ENCODE measurements around the gene EPHA4.

The EPHA4 gene

GRCh38 chr2:221571025-221571550 is 1.0 kb downstream of the EPHA4 start:
- DNase-seq: no peak

DNA sequence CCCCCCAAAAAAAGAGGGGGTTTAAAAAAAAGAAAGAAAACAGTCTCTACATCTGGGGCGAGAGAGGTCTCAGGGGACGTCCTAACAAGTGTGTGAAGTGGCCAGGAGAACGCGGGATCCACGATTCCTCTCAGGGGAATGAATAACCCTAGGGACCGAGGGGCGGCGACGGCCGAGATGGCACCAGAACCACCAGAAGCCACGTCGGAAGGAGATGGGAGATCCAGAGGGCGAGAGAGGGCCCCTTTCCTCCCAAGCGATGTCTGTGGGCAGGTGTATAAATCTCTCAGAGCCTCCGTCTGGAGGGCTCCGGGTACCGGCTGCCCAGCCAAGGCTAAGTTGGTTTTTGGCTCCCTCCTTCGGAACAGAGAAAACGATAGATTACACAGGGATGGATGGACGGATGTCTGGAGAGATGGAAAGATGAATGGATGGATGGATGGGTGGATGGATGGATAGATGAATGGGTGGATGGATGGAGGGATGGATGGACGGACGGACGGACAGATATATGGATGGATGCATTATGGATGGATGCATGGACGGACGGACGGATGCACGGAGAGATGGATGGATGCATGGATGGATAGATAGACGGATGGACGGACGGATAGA is 1.7 kb downstream of the EPHA4 start:
- peak; percentile 81 for DNase-seq

DNA sequence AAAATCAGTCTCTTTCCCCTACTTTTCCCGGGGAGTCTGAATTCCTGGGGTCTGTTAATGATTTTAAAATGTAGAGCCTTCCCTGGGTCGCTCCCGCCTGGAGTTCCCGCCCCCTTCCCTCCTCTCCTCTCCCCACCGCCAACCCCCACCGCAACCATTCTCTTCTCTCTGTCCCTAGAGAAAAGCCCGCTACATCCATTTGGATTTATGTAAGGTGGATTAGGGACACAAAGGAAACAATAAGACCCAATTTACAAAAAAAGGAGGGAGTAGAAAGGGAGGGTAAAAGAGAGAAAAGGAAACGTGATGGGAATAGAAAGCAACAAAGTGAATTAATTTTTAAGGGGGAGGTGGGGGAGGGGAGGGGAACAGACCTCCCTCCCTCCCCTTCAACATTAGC is 2.2 kb downstream of the EPHA4 start:
- no peak for DNase-seq

- DNase-seq: no peak
Measured at GRCh38 chr2:221569425-221569845, 2.7 kb downstream of the EPHA4 start.

- DNase-seq: no peak
Measured at GRCh38 chr2:221568299-221568698, 3.8 kb downstream of the EPHA4 start.

DNA sequence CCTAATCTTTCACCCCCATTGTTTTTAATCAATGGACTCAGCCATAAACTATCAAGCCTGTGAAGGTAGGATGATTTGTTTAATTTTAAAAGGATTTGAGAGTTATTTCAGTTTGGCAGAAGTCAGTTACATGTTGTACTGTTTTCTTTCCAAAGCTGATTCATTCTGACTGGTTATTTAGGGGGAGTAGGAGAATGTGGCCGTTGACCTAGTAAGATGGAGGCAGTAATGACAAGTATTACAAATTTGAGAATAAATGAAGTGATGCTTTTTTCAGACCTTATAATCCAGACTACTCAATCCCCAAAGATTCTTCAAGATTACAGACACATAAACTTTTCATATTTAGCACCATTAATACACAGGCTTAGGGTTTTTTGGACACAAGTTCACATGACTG is 4.3 kb downstream of the EPHA4 start:
- no peak for DNase-seq

DNA sequence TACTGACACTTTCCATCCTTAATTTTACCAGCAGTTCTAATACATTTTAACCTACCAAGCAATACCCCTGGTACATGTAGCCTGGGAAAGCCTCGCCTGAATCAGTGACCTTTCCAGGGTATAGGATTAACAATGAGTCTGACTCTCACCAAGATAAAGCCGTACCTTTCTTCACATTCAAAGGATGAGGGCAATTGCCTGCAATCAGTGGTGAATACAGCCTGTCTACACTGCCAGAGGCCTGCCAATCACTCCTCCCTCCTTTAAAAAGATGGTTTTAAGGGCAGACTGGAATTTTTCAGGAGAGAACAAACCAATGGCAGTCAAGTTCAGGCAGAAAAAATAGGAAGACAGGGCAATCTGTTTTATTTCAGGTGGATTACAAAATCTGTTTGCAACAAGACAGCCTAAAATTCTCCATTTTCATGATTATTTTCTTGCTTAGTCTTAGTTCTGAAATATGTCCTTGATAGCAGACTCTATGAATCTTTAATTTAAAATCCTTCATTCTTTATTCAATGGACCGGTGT is 4.8 kb downstream of the EPHA4 start:
- DNase-seq: no peak

DNA sequence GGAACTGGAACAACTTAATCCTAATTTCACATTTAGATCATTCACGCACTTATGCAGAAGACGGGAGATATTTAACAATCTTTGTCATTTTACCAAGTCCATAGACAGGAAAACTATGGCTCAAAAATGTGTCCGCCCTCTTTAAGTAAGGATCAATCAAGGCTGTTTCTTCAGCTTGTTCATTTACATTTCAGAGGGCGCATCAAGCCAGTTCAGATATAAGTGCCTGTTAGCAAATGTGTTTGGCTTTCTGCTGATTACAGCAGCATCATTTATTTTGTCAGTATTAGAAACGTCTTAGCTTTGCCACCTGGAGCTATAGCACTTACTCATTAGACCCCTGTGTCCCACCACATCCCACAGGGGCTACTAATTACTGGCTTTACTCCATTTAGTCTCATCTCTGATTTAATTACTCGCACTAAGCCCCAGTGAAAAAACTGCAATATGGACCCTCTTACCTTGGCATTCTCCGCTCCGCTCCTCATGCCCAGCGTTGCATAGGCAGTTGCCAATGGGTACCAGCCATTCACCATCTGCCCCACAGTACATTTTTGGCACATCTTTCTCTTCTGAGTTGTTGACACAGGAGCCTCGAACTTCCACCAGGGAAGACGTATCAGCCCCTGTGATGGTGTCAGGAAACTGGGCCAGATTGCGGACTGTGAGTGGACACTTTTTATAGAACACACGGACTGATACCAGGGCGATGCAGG is 8.7 kb downstream of the EPHA4 start:
- DNase-seq: peak; percentile 31

DNA sequence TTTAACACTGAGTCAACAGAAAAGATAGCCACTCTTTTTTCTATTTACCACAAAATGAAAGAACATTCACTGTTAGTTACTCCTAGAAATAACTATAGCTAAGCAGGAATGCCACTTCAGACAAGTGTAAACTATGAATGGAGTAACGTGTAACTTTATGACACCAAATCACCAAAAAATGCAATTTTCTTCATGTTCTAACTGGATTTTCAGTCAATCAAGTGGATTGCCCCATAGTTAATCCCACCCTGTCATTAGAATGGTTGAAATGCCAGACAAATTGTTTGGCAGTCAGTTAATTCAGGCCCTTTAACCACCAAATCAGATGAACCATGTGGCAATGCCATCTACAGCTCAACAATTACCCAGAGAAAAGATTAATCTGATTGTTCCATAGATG is 9.9 kb downstream of the EPHA4 start:
- no peak for DNase-seq

- no peak for DNase-seq
Measured at GRCh38 chr2:221561770-221562169, 10.3 kb downstream of the EPHA4 start.

DNA sequence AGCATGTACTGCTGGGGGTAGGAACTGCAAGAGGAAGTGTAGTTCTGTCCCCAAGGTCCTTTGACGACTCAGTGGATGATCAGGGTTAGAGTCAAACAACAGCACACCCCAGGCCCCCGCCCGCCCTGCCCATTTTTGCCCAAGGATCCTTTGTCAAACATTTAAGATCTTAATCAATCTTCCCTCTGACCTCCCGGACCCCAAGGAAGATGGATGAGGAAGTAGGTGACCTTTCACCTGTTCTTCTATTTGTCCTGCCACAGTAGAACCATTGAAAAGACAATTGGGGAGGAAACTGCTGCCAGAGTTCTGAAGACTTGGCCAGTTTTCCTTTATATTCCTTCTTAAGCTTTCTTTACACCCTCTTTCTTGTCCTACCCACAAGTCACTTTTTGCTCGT is 12.1 kb downstream of the EPHA4 start:
- no peak for DNase-seq

DNA sequence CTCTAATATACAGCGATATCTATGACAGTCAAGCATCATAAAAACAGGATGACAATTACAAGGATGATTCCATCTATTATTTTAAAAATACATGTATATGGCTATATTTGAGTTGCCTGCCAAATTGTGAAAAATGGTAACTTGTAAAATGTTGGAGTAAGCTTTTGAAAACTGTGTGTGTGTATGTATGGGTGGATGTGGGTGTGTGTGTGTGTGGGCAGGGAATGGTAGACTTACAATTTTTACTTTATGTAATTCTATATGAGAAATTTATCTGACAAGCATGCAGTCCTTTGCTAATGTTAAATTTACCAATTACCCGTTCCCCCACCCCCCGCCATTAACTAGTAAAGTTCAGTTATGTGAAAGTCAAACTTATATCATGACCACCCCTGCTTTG is 14.0 kb downstream of the EPHA4 start:
- no peak for DNase-seq

DNA sequence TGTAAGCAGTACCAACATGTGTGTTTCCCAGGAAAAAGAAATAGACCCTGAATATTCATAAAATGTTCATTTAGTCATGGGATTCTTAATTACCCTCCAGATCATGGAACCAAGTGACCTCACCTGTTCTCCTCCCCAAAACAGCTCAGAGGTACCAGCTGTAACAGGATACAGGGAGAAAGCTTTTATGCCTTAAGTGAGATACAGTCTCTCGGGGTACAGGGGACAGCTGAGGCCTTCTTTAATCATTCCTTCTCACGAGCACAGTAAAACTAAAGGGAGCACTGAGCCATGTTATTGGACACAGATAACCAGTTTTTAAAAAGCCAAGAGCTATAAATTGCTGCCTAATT is 16.6 kb downstream of the EPHA4 start:
- peak; percentile 66 for DNase-seq

DNA sequence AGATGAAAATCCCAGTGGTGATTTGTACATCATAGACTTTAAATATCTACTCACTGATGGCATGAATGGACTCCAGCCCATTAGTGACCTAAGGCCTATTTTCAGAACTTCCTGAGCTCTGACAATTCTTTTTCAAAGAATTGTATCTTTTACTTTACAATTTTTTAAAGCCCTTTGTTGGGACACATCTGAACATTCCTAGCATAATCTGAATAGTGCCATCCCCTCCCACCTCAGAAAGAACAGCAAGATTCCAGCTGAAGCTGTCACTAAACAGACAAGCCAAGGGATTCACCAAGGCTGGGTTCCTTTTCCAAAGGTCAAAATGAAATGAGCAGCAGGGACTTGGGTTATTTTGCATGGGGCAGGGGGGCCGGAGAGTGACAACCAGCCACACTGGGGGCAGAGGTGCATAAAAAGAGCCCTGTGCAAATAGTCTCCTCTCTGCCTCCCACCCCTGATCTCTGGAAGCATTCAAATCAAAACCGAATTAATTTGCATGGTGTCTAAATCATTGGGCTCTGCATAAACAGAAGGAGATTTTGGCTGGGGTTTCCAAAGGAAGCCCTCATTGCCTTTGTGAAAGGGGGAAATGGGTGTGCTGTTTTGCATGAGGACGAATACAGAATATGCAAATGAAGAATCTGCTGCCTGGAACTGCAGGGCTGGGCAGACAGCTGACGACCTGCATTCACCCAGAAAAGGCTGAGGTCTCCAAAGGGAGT is 17.2 kb downstream of the EPHA4 start:
- DNase-seq: no peak

- DNase-seq: peak; percentile 17
Measured at GRCh38 chr2:221553333-221553732, 18.8 kb downstream of the EPHA4 start.

GRCh38 chr2:221552291-221552690 is 19.8 kb downstream of the EPHA4 start:
- DNase-seq: no peak

DNA sequence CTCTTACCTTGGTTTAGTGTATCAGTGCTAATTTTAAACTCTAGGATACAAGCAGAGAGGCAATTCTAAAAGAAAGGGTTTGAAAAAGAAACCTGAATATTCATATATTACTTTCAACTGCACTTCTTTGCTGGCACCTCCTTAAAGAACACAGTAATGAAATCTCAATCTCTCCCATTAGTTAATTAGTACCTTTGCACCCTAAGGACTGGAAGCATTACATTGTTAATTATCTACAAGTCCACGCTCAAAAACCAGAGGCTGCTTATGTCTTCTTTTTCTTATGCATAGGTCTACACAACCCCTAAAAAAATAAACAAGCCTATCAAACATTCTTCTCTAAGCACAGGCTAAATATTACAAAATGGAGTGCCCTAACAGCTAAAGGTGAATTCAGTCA is 20.2 kb downstream of the EPHA4 start:
- no peak for DNase-seq

DNA sequence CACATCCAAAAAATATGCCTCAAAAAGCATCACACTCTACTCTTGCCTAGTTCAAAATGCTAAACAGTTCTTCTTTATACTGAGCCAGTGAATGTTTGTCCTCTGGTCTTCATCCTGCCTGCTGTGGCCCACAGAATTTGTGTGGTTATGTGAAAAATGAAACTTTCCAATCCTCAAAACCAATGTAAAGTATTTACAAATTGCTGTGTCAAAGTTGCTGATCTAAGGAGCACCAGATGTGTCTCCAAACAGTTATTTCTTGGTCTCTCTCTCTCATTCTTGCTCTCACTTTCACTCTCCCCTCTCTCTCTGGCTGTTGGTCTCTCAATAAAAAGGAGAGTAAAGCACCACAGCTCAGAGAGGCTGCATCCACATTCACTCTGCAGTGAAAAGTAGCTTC is 23.0 kb downstream of the EPHA4 start:
- DNase-seq: no peak

GRCh38 chr2:221546505-221547225 is 25.4 kb downstream of the EPHA4 start:
- no peak for DNase-seq

- DNase-seq: no peak
Measured at GRCh38 chr2:221541131-221541735, 30.9 kb downstream of the EPHA4 start.

GRCh38 chr2:221539246-221539645 is 32.9 kb downstream of the EPHA4 start:
- DNase-seq: no peak

DNA sequence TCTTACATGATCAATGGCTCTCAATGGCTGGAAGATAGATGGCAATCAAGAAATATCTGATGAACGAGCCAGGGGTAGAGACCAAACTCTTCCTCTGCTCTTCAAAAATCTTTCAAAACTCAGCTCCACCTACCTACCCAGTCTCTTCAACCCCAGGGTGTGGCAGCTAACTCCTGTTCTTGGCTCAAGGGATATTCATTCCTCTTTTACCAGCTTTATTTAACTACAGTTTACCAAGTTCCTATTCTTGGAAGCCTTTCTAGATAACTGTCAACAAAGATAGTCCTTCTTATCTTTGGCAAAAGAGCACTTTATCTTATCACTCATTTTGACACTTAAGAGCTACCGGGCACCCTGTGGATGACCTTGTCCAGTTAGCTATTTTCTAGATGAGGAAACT is 36.3 kb downstream of the EPHA4 start:
- DNase-seq: no peak

DNA sequence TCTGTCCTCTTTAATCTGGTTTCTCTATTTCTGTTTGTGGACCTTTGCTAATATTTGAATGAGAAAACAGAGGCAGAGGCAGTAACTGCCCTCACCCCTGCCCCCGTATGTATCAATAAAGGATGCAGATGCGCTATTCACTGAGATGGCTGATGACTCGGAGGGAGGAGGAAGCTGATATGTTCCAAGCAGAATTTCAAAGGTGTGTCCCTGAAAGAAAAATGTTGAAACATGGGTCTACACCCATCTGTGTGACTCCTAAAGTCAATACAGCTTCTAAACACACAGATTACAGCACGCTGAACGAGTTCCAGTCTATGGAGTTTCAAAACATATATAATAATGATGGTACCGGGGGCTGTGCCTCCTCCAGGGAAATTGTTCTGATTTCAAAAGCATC is 38.8 kb downstream of the EPHA4 start:
- DNase-seq: no peak

Data from NCI-H2171 treated with DMSO at 0.1 percent for 48 hours (cell line).